ENCODE data around the gene PTCD3. TPM values are rescaled to one million over a fixed set of nuclear protein-coding genes. Genes with fewer than 3 reads are reported as not detected.

The PTCD3 gene
- total RNA-seq, 1 experiment from 2014 or later: 93.9 TPM

DNA sequence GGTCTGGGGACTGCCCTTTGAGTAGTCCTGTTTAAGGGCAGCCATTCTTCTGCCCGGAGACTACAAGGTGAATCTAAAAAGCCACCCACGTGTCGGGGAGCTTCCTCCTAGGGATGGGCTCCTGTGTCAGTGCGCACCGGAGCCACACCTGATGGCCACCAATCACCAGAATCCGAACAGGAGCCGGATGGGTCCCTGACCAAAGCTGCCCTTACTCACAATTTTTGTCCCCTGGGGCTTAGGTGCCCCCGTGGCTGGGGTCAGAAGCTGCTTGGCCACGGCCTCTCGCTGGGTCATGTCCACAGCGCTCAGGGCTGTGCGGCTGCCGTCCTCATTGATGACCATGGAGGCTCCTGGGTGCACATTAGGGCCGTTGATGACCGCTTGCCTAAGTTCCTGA, 31.2 kb upstream of the PTCD3 start:
- Histone ChIP-seq H3K9me3 (ENCODE audit: control insufficient read depth, insufficient read depth, low read depth, low read length) (no peaks in the 10 kb centered on the region), H3K27ac (ENCODE audit: low read length) (no peak overlapping the region), H3K4me3 (ENCODE audit: low read depth in 2 of 2, low read length in 2 of 2) (no peak overlapping the region), H3K4me1 (ENCODE audit: control insufficient read depth, insufficient read depth, low read length) (no peaks in the 10 kb centered on the region), H3K36me3 (ENCODE audit: control insufficient read depth, insufficient read depth, low read length) (peaks cover 29% of the 10 kb centered on the region), H3K27me3 (ENCODE audit: control insufficient read depth, insufficient read depth, low read length) (no peaks in the 10 kb centered on the region)
- CTCF ChIA-PET: no interaction called here
- no peak for DNase-seq (ENCODE audit: low read depth, low spot score)
- in situ Hi-C loops (cut with HindIII; ENCODE audit: low pct_unique_long_range_greater_than_20kb, low sequenced_read_pairs): no loop called here
- TF ChIP-seq TCF7L2 (IDR thresholded peaks at IDR 0.05; ENCODE audit: low read depth, low read length) (no peak), POLR2AphosphoS5 (IDR thresholded peaks at IDR 0.05; ENCODE audit: low read depth, low read length) (no peak; the same call in 1 of the 2 replicates), SIN3A (IDR thresholded peaks at IDR 0.05; ENCODE audit: borderline replicate concordance, insufficient read depth, low read depth, low read length) (no peak)
- TF ChIP-seq, protein P1, sequence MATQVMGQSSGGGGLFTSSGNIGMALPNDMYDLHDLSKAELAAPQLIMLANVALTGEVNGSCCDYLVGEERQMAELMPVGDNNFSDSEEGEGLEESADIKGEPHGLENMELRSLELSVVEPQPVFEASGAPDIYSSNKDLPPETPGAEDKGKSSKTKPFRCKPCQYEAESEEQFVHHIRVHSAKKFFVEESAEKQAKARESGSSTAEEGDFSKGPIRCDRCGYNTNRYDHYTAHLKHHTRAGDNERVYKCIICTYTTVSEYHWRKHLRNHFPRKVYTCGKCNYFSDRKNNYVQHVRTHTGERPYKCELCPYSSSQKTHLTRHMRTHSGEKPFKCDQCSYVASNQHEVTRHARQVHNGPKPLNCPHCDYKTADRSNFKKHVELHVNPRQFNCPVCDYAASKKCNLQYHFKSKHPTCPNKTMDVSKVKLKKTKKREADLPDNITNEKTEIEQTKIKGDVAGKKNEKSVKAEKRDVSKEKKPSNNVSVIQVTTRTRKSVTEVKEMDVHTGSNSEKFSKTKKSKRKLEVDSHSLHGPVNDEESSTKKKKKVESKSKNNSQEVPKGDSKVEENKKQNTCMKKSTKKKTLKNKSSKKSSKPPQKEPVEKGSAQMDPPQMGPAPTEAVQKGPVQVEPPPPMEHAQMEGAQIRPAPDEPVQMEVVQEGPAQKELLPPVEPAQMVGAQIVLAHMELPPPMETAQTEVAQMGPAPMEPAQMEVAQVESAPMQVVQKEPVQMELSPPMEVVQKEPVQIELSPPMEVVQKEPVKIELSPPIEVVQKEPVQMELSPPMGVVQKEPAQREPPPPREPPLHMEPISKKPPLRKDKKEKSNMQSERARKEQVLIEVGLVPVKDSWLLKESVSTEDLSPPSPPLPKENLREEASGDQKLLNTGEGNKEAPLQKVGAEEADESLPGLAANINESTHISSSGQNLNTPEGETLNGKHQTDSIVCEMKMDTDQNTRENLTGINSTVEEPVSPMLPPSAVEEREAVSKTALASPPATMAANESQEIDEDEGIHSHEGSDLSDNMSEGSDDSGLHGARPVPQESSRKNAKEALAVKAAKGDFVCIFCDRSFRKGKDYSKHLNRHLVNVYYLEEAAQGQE (IDR thresholded peaks at IDR 0.05; ENCODE audit: insufficient read depth in 1 of 2, low read depth in 2 of 2, low read length in 1 of 2): no peak
- TF ChIP-seq, protein P2, sequence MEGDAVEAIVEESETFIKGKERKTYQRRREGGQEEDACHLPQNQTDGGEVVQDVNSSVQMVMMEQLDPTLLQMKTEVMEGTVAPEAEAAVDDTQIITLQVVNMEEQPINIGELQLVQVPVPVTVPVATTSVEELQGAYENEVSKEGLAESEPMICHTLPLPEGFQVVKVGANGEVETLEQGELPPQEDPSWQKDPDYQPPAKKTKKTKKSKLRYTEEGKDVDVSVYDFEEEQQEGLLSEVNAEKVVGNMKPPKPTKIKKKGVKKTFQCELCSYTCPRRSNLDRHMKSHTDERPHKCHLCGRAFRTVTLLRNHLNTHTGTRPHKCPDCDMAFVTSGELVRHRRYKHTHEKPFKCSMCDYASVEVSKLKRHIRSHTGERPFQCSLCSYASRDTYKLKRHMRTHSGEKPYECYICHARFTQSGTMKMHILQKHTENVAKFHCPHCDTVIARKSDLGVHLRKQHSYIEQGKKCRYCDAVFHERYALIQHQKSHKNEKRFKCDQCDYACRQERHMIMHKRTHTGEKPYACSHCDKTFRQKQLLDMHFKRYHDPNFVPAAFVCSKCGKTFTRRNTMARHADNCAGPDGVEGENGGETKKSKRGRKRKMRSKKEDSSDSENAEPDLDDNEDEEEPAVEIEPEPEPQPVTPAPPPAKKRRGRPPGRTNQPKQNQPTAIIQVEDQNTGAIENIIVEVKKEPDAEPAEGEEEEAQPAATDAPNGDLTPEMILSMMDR (IDR thresholded peaks at IDR 0.05): no peak
- POLR2A ChIA-PET: no interaction called here
- intact Hi-C loops (cut with micrococcal nuclease; ENCODE audit: unreplicated experiment): loop anchor here (5.0 kb wide), 1 partner anchor 248 kb away; no protein-coding TSS in a partner anchor
- no TSS peak for BruUV-seq (replicated peaks)
- no peak for ATAC-seq

DNA sequence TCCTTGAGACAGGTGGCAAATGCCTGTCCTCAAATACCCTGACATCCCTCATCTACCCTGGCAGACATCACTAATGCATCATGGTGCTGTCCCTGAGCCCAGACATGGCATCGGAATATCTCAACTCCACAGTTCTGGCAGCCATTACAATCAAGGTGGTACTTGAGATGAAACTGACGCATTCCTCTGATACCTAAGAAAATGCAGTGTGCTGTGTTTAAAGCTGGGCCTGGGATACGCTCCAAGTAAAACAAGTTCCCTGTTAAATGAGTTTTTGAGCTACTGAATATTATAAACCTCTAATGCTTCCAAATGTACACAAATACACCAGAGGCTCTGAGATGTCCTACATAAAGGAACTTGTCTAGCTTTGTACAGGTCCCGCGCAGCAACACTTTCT, 30.1 kb upstream of the PTCD3 start:
- ChIA-PET CTCF (no interaction called here), POLR2A (no interaction called here)
- no TSS peak for BruUV-seq (replicated peaks)
- no peak for TF ChIP-seq SIN3A (IDR thresholded peaks at IDR 0.05; ENCODE audit: borderline replicate concordance, insufficient read depth, low read depth, low read length)
- TF ChIP-seq, protein P2 (IDR thresholded peaks at IDR 0.05): no peak
- no peak for TF ChIP-seq POLR2AphosphoS5 (IDR thresholded peaks at IDR 0.05; ENCODE audit: low read depth, low read length)
- no peak for TF ChIP-seq TCF7L2 (IDR thresholded peaks at IDR 0.05; ENCODE audit: low read depth, low read length)
- TF ChIP-seq, protein P1 (IDR thresholded peaks at IDR 0.05; ENCODE audit: insufficient read depth in 1 of 2, low read depth in 2 of 2, low read length in 1 of 2): no peak
- no peak for ATAC-seq
- in situ Hi-C loops (cut with HindIII; ENCODE audit: low pct_unique_long_range_greater_than_20kb, low sequenced_read_pairs) (no loop called here), intact Hi-C loops (cut with micrococcal nuclease; ENCODE audit: unreplicated experiment) (loop anchor here (5.0 kb wide), 1 partner anchor 249 kb away; no protein-coding TSS in a partner anchor)
- H3K27ac ChIP-seq (ENCODE audit: low read length): no peak overlapping the region
- H3K27me3 ChIP-seq (ENCODE audit: control insufficient read depth, insufficient read depth, low read length): no peaks in the 10 kb centered on the region
- H3K36me3 ChIP-seq (ENCODE audit: control insufficient read depth, insufficient read depth, low read length): peaks cover 20% of the 10 kb centered on the region
- no peaks in the 10 kb centered on the region for H3K4me1 ChIP-seq (ENCODE audit: control insufficient read depth, insufficient read depth, low read length)
- no peaks in the 10 kb centered on the region for H3K9me3 ChIP-seq (ENCODE audit: control insufficient read depth, insufficient read depth, low read depth, low read length)
- DNase-seq (ENCODE audit: low read depth, low spot score): no peak
- no peak overlapping the region for H3K4me3 ChIP-seq (ENCODE audit: low read depth in 2 of 2, low read length in 2 of 2)
